ENCODE measurements around the gene XYLT1. TPM values are rescaled to one million over a fixed set of nuclear protein-coding genes. Genes with fewer than 3 reads are reported as not detected.

The XYLT1 gene
- total and polyA plus RNA-seq, 10 of the 15 experiments (the other 5 are each of a cell fraction or from before 2014, with no cell fraction given) = 0.88 to 14.8 (median 5.8) TPM

DNA sequence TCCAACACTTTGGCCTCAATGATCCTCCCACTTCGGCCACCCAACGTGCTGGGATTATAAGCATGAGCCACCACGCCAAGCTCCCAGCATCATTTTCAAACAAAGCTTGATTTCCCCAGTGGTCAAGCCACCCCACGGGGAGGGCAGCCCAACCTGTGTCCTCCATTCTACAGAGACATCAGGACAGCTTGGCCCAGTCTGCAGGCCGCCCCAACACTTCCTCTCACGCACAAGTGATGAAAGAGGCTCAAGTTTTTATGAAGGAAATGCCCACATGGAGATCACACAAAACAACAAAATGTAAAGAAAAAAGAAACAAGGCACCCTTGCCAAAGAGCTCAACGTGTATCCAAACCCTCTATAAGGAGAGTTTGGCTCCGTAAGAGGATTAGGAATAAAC lies 112.4 kb downstream of the XYLT1 start:
- Histone ChIP-seq H3K9ac (ENCODE audit: control insufficient read depth, insufficient read depth, low read length) (no peak overlapping the region), H3K27ac (ENCODE audit: control insufficient read depth, insufficient read depth) (no peak overlapping the region), H3K27me3 (replicated peaks in 1 of 2; ENCODE audit: control insufficient read depth in 2 of 2, insufficient read depth in 2 of 2, low read length in 1 of 2) (no peaks in the 10 kb centered on the region), H3K4me2 (ENCODE audit: control insufficient read depth, insufficient read depth) (no peak overlapping the region), H3K79me2 (ENCODE audit: control insufficient read depth, insufficient read depth, low read length) (no peaks in the 10 kb centered on the region), H4K20me1 (ENCODE audit: control insufficient read depth, insufficient read depth) (no peaks in the 10 kb centered on the region), H3K36me3 (ENCODE audit: control insufficient read depth in 2 of 2, insufficient read depth in 2 of 2, low read length in 1 of 2) (peaks cover 0 to 3% of the 10 kb centered on the region in 2 experiments; a peak in 1 of 4 replicates), H2AFZ (ENCODE audit: control insufficient read depth, low read depth, low read length) (no peak overlapping the region), H3K4me1 (ENCODE audit: control insufficient read depth, insufficient read depth, low read length) (peaks cover 6% of the 10 kb centered on the region), H3K4me3 (no peak overlapping the region), H3K9me3 (replicated peaks; ENCODE audit: control insufficient read depth, insufficient read depth, low read length) (no peaks in the 10 kb centered on the region)
- DNase-seq (ENCODE audit: low read depth, low spot score) (no peak), FAIRE-seq (no peak), ATAC-seq (no peak)
- ChIA-PET POLR2A (interaction anchor here (1.0 to 3.1 kb wide), 4 partner anchors 9 to 57 kb away, joined by 3 to 16 read pairs (median 8); no protein-coding TSS in a partner anchor), CTCF (interaction anchor here (1.0 to 3.4 kb wide), 4 partner anchors 11 to 58 kb away, joined by 4 to 16 read pairs (median 6); no protein-coding TSS in a partner anchor), RAD21 (ENCODE audit: unreplicated experiment) (interaction anchor here (0.9 to 3.3 kb wide), 3 partner anchors 11 to 19 kb away, joined by 3 to 15 read pairs (median 5); no protein-coding TSS in a partner anchor), SMC1A (ENCODE audit: uncharacterized antibody, unreplicated experiment) (interaction anchor here (0.9 to 22.0 kb wide), 8 partner anchors 9 to 109 kb away, joined by 3 to 303 read pairs (median 6); no protein-coding TSS in a partner anchor)
- BruUV-seq (replicated peaks) = no TSS peak
- intact Hi-C loops (cut with micrococcal nuclease; ENCODE audit: unreplicated experiment) (no loop called here), in situ Hi-C loops (cut with MboI) (no loop called here)
- 63% methylated on average over 8 of the region's 8 CpGs for WGBS (ENCODE audit: insufficient coverage, insufficient replicate concordance, low lambda C conversion rate, missing lambda C conversion rate)
- TF ChIP-seq PAX8 (IDR thresholded peaks at IDR 0.05) = no peak
- no peak for TF ChIP-seq MTA2 (IDR thresholded peaks at IDR 0.05; ENCODE audit: low read depth)
- TF ChIP-seq MYC (IDR thresholded peaks at IDR 0.05; ENCODE audit: insufficient read depth, insufficient read length, insufficient replicate concordance, low read length, severe bottlenecking) = no peak
- no peak for TF ChIP-seq FOXM1 (IDR thresholded peaks at IDR 0.05; ENCODE audit: low read depth, low read length)
- no peak for TF ChIP-seq BMI1 (IDR thresholded peaks at IDR 0.05; ENCODE audit: borderline replicate concordance)
- TF ChIP-seq TCF7 (IDR thresholded peaks at IDR 0.05; ENCODE audit: borderline replicate concordance) = no peak
- TF ChIP-seq, protein P1, sequence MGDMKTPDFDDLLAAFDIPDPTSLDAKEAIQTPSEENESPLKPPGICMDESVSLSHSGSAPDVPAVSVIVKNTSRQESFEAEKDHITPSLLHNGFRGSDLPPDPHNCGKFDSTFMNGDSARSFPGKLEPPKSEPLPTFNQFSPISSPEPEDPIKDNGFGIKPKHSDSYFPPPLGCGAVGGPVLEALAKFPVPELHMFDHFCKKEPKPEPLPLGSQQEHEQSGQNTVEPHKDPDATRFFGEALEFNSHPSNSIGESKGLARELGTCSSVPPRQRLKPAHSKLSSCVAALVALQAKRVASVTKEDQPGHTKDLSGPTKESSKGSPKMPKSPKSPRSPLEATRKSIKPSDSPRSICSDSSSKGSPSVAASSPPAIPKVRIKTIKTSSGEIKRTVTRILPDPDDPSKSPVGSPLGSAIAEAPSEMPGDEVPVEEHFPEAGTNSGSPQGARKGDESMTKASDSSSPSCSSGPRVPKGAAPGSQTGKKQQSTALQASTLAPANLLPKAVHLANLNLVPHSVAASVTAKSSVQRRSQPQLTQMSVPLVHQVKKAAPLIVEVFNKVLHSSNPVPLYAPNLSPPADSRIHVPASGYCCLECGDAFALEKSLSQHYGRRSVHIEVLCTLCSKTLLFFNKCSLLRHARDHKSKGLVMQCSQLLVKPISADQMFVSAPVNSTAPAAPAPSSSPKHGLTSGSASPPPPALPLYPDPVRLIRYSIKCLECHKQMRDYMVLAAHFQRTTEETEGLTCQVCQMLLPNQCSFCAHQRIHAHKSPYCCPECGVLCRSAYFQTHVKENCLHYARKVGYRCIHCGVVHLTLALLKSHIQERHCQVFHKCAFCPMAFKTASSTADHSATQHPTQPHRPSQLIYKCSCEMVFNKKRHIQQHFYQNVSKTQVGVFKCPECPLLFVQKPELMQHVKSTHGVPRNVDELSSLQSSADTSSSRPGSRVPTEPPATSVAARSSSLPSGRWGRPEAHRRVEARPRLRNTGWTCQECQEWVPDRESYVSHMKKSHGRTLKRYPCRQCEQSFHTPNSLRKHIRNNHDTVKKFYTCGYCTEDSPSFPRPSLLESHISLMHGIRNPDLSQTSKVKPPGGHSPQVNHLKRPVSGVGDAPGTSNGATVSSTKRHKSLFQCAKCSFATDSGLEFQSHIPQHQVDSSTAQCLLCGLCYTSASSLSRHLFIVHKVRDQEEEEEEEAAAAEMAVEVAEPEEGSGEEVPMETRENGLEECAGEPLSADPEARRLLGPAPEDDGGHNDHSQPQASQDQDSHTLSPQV (IDR thresholded peaks at IDR 0.05) = no peak
- TF ChIP-seq, protein P2, sequence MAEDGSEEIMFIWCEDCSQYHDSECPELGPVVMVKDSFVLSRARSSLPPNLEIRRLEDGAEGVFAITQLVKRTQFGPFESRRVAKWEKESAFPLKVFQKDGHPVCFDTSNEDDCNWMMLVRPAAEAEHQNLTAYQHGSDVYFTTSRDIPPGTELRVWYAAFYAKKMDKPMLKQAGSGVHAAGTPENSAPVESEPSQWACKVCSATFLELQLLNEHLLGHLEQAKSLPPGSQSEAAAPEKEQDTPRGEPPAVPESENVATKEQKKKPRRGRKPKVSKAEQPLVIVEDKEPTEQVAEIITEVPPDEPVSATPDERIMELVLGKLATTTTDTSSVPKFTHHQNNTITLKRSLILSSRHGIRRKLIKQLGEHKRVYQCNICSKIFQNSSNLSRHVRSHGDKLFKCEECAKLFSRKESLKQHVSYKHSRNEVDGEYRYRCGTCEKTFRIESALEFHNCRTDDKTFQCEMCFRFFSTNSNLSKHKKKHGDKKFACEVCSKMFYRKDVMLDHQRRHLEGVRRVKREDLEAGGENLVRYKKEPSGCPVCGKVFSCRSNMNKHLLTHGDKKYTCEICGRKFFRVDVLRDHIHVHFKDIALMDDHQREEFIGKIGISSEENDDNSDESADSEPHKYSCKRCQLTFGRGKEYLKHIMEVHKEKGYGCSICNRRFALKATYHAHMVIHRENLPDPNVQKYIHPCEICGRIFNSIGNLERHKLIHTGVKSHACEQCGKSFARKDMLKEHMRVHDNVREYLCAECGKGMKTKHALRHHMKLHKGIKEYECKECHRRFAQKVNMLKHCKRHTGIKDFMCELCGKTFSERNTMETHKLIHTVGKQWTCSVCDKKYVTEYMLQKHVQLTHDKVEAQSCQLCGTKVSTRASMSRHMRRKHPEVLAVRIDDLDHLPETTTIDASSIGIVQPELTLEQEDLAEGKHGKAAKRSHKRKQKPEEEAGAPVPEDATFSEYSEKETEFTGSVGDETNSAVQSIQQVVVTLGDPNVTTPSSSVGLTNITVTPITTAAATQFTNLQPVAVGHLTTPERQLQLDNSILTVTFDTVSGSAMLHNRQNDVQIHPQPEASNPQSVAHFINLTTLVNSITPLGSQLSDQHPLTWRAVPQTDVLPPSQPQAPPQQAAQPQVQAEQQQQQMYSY (CRISPR knock-in tag; IDR thresholded peaks at IDR 0.05) = no peak
- TF ChIP-seq, protein P3, sequence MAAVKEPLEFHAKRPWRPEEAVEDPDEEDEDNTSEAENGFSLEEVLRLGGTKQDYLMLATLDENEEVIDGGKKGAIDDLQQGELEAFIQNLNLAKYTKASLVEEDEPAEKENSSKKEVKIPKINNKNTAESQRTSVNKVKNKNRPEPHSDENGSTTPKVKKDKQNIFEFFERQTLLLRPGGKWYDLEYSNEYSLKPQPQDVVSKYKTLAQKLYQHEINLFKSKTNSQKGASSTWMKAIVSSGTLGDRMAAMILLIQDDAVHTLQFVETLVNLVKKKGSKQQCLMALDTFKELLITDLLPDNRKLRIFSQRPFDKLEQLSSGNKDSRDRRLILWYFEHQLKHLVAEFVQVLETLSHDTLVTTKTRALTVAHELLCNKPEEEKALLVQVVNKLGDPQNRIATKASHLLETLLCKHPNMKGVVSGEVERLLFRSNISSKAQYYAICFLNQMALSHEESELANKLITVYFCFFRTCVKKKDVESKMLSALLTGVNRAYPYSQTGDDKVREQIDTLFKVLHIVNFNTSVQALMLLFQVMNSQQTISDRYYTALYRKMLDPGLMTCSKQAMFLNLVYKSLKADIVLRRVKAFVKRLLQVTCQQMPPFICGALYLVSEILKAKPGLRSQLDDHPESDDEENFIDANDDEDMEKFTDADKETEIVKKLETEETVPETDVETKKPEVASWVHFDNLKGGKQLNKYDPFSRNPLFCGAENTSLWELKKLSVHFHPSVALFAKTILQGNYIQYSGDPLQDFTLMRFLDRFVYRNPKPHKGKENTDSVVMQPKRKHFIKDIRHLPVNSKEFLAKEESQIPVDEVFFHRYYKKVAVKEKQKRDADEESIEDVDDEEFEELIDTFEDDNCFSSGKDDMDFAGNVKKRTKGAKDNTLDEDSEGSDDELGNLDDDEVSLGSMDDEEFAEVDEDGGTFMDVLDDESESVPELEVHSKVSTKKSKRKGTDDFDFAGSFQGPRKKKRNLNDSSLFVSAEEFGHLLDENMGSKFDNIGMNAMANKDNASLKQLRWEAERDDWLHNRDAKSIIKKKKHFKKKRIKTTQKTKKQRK (IDR thresholded peaks at IDR 0.05; ENCODE audit: low read depth, low read length) = no peak
- TF ChIP-seq MYB (IDR thresholded peaks at IDR 0.05; ENCODE audit: borderline replicate concordance, low read depth, low read length) = no peak
- TF ChIP-seq, protein P4, sequence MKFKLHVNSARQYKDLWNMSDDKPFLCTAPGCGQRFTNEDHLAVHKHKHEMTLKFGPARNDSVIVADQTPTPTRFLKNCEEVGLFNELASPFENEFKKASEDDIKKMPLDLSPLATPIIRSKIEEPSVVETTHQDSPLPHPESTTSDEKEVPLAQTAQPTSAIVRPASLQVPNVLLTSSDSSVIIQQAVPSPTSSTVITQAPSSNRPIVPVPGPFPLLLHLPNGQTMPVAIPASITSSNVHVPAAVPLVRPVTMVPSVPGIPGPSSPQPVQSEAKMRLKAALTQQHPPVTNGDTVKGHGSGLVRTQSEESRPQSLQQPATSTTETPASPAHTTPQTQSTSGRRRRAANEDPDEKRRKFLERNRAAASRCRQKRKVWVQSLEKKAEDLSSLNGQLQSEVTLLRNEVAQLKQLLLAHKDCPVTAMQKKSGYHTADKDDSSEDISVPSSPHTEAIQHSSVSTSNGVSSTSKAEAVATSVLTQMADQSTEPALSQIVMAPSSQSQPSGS (IDR thresholded peaks at IDR 0.05; ENCODE audit: low read length) = no peak

All from GM12878 (cell line).